ENCODE data around the gene CTR9.
A peak's percentile ranks its signal among the peaks of the same experiment; 100 is the strongest.
"Not testable (repeated sequence)": the region's sequence is repeated elsewhere in the genome, so short reads cannot be mapped to it uniquely, and the experiment has no call there.

Gene CTR9

DNA sequence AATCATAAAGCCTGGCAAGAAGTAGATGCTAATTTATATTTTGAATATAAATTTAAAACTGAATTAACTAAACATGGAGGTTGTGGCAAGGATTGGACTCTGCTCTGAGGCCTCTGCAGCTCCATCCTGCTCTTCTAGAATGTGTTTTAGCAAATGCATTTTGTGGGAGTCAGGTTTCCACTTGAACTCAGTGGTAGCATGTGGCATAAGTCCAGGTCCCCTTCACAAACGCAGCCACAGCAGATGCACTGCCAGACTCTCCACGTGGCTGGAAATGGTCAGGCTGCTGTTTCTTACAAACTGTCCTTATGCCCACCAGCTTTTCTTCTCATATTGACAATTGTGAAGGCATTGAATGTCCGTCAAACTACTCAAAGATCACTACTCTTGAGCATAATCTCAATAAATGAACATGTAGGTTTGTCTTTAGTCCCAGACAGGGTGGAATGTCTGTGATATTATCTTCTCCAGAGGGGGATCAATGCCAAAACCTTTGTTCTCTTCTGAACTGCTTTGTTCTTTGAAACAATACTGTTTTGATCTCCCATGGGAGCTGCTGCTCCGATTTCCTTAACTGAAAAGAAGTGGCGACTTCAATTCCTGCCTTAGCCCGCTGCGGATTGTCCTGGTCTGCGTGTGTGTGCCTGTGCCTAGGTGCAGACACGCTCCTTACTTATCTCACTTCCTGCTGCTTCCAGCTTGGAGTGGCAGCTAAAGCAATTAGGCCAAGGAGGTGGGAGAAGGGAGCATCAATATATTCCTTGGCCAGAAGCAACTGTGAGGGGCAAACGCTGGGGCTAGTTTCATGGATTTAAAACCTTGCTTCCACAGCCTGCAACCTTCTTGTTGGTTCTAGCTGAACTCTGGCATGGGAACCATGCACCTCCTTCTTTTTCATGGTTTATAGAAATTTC, 33.4 kb downstream of the CTR9 start:
- peak; percentile 18 for DNase-seq

DNA sequence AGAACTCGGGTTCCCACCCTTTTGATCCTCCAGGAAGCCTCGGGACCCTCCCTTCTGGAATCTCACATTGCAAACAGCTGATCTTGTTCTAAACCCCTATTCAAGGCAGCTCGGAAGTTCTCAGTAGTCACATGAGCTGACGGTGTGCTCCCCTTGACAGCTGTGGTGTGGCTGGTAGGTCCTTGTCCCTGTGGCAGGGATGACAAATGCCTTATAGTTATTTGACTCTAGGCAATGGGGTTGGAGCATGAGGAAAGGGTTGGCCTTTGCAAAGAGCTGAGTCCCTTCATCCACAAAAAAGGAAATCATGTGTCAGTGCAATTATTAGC, 34.1 kb downstream of the CTR9 start:
- no peak for DNase-seq

DNA sequence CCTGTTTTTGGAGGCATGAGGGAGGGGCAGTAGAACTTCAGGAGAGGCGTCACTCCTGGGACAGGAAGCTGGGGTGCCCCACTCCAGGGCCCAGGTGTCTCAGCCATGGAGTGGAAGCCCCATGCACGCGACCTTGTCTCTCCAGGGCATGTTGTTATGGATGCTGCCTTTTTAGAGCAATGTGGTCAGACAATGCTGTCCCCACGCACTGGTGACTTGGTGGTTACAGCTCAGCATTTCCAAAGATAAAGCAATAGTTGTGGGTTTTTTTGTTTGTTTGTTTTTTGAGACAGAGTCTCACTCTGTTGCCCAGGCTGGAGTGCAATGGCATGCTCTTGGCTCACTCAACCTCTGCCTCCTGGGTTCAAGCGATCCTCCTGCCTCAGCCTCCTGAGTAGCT, 35.4 kb downstream of the CTR9 start:
- no peak for DNase-seq

DNA sequence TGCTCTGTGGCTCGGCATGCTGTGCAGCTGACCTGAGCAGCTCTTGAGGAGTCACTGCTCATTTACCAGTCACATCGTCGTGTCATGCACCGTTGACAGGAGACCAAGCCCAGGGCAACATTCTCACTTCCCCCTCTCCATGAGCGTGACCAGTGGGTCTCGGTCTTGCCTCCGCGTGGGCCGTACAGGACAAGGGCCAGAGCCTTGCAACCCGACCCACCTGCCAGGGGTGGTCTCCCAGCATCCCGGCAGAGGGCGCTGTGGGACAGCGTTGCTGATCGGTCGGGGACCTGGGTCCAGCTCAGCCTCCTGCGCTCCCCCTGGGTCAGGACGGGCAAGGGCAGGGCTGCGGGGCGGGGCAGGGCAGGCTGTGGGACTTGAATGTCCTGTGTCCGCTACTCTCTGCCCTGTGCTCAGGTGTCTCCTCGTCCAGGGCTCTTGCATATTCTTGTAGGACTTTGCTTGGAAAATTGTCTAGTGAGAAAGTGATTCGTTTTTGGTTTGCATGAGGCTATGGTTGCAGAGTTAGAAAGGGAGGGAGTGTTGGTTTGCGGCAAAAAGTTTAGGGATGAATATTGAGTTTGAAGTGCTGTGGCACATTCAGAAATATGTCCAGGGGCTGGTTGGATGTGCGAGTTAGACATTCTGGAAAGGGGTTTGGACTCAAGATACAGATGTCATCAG, 41.5 kb downstream of the CTR9 start:
- peak; percentile 81 for DNase-seq

- peak; percentile 9 for DNase-seq
Observed at GRCh38 chr11:10793470-10794255, 42.6 kb downstream of the CTR9 start.

DNA sequence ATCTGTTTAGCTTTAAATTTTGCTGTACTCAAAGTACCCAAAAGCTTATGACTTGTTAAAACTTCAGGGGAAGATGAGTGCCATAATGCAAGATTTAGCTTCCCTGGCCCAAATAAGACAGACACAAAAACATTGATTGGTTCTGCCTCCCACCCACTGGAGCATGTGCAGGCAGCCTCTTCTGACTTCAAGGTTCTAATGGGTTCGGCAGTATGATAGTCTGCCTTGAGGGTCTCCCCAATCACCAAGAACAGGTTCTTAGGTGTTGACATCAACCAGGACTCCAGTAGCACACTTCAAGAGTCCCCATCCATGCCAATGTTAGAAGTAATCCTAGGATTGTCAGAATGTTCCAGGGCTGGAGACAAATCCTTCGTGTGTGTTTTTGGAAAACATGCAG, 45.1 kb downstream of the CTR9 start:
- no peak for DNase-seq

- no peak for DNase-seq
Observed at GRCh38 chr11:10797001-10797400, 46.0 kb downstream of the CTR9 start.

DNA sequence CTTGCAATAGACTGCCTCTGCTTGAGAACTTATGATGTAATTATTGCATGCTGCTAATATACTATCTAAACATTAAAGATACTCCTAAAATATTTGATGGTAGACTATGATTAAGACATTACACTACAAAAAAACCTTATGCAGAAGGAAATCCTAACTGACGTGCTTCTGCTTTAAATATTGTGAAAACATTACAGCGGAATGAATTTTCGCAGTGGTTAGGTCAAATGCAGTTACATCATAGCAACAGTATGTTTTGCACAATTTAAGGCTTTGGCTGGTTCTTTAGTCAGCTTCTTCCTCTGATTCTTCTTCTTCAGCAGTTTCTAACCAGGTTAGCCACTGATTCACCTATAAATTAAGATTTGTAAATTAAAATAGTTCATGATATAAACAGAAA, 46.5 kb downstream of the CTR9 start:
- DNase-seq = no peak

- no peak for DNase-seq
Observed at GRCh38 chr11:10798330-10798928, 47.4 kb downstream of the CTR9 start.

DNA sequence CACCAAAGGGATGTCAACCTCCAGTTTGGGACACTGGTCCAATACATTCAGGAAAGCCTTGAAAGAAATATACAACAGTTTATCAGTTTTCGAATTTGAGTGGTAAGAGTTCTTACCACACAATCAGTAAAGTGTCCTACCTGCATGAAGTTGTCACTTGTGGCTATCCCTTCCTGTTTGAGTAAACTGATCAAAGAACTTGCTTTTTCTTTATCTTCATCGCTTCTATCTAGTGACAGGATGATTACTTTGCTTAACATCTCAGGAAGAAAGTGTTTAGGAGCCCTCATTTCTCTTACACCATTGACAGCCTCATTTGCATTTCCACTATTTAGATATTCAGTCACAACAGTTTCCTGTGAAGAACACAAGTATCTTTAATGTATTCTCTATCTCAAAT, 49.2 kb downstream of the CTR9 start:
- DNase-seq = no peak

DNA sequence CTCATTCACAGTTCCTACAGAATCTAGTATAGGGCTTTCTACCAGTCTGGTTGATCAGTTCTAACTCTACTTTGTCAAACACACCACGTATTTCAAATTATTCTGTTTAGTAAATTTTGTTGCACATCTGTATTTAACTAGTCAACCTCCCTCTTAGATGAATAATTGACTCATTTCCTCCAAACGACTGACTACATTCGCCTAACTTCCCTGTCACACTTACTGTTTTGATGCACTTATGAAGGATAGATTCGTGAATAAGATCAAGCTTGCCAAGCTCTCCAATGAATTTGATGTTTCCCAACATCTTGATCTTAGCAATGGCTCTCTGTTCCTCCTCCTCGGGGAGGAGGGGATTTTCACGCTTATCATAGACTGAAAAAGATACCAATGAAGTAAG, 52.6 kb downstream of the CTR9 start:
- DNase-seq = no peak

GRCh38 chr11:10805741-10806140, 54.7 kb downstream of the CTR9 start:
- DNase-seq = no peak

GRCh38 chr11:10806206-10806605, 55.2 kb downstream of the CTR9 start:
- DNase-seq = no peak

GRCh38 chr11:10807493-10808234, 56.6 kb downstream of the CTR9 start:
- DNase-seq = peak; percentile 82

DNA sequence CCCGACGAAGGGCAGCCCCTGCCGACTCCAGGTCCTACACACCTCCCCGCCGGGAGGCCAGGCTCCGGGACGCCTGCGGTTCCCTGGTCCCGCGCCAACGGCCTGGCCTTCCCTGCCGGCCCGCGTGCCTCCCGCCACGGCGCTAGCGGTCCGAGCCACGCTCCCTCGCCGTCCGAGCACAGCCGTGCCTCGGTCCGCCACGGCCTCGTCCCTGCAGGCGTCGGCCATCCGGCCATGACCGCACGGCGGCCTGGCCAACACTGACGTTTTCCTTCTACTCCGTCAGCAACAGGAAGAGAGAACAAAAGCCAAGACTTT, 57.1 kb downstream of the CTR9 start:
- DNase-seq = no peak

DNA sequence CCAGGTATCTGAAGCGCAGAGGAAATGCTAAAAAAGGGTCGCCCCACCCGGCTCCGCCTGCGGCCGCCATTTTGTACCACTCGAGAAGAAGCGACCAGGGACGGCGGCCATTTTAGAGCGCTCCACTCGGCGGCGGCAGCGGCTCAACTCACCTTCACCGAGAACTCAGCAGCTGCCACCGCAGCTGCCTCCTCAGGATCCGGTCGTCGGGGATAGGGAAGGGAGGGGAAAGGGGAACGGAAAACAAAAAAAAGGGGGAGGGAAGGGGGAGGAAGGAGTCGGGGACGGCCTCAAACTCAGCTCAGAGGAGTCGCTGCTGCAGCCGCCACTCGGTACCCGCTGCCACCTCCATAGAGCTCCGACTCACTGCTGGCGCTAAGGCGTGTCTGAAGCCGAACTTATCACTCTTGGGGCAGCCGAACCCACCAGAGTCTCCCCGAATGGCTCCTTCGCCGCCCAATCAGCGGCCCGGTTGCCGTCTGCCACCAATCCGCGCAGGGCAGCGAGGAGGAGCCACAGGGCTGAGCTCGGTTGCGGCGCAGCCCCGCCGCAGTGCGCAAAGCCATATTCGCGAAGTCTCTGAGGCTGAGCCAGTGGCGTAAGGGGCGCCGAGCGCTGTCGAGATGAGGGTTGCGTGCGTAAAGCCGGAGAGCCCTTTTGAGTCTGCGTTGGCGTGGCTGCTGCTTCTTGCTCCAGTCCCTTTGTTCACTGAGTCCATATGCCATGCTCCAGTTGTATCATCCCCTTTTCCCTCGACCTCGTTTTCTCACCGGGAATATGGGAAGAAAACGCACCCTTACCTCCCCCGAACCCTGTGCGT, 57.7 kb downstream of the CTR9 start, which contains the start of gene EIF4G2:
TSS of gene EIF4G2 (minus strand) at position 374 of the 820 bp plus-strand sequence.
- DNase-seq = peak; percentile 98

DNA sequence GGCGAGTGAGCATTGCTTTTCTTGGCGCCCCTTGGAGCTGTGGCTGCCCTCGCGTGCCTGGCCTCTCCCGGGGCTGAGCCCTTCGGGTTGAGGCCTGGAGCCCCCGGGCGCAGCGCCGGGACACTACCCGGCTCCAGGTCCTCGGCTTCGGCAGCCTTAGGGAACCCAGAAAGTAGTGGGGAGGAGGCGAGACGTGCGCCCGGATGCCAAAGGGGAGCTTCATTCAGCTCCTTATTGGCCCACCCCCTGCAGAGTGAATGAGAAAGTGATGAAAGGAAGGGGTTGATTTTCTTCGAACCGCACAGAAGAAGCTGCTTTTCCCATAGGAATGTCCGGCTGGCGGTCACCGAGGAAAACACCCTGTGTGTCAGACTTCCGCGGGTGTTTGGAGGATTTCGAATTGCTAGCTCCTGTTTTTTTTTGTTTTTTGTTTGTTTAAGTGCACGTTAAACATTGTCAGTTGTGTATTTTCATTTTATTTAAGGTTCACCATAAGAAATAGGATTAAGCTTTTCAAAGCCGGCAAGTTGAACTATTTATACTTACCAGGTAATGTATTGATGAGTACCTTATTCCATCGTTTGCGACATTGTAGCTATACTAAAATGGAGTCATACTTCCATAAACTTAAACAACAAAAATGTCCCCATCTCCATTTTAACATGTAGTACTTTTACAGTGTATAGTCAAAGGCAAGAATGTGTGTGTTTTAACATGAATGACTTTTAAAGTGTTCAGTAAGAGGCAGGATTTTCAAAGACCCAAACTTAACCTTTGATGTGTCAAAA, 58.5 kb downstream of the CTR9 start:
- peak; percentile 84 for DNase-seq

DNA sequence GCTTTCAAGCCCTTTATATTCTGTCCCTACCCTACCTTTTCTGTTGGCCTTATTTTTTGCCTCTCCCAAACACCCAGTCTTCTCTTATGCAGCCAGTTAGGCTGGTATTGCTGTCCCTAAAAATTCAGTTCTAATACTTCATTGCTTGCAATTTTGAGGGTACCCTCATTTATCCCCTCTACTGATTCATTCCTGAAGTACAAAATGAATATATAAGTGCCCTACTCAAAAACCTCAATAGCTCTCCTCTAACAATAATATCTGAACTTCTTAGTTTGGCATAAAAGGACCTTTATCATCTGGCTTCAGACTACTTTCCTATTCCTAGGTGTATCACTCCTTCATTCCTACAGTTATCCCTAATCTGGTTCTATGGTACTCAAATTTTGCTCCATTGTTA, 62.9 kb downstream of the CTR9 start:
- no peak for DNase-seq

DNA sequence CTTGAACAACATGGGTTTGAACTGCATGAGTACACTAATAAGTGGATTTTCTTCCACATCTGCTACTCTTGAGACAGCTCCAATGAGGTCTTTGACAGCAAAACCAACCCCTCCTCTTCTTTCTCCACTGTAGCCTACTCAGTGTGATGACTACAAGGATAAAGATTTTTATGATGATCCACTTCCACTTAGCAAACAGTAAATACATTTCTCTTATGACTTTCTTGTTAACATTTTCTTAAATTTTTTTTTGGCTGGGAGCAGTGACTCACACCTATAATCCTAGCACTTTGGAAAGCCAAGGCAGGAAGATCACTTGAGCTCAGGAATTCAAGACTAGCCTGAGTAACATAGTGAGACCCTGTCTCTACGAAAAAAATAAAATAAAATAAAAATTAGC, 67.5 kb downstream of the CTR9 start:
- no peak for DNase-seq

DNA sequence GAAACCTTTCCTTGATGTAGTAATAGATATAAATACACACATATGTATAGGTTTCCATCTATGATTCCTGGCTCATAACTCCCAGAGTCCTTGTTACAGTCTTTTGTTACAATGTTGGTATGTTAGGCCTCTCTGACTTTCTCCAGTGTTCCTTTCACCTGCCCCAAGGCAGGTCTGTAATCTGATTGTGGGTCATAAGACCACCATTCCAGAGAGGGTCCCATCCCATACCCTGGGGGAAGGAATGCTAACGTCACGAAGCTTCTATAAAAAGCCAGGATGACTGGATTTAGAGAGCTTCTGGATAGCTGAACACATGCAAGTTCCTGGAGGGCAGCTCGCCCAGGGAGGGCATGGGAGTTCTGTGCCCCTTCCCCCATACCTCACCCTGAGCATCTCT, 71.4 kb downstream of the CTR9 start:
- not testable (repeated sequence) for DNase-seq

- no peak for DNase-seq
Observed at GRCh38 chr11:10823152-10823579, 72.1 kb downstream of the CTR9 start.
